ENCODE results near the gene DPP9. TPM values are rescaled to one million over a fixed set of nuclear protein-coding genes. Genes with fewer than 3 reads are reported as not detected.
"Not testable (repeated sequence)": the region's sequence is repeated elsewhere in the genome, so short reads cannot be mapped to it uniquely, and the experiment has no call there.

Gene DPP9
- total and polyA plus RNA-seq, 7 donors: 27.6 to 90.6 (median 36.9) TPM

DNA sequence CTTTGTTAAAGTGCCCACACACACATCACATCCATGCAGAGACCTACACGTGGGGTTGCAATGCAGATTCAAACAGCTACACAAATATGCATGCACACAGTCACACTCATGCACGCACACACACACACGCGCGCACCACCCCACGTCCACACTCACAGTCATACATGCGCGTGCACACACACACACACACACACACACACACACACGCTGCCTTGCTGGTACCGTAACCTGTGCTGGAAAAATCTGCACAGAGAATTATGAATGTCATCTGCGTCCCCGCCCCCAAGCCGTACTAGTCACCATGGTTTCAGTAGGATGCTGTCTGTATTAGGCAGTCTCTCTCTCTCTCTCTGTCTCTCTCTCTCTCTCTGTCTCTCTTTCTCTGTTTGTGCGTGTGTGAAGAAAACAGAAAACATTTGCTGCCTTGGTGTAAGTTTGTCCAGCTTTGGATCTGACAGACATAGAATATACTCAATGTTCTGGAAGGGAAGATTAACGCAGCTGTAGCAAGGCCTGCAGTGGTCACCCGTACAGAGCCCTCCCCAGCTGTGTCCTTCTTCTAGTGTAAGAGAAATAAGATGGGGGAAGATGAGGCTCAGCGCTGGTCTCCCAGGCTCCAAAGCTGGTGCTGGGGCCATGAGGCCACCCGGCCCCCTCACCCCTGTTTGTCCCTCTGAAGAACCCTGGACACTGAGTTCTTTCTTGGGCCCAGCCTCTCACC, 26.4 kb upstream of the DPP9 start:
- WGBS, 2 donors: 74 to 78% methylated on average over 18 of the region's 18 CpGs
- intact Hi-C loops (cut with DNase I): no loop called here
- Histone ChIP-seq H3K27ac (no peak overlapping the region), H3K9me3 (no peaks in the 10 kb centered on the region), H3K36me3 (no peaks in the 10 kb centered on the region), H3K27me3 (peaks cover 0 to 5% (median 0%) of the 10 kb centered on the region in 3 donors), H3K4me1 (peaks cover 0 to 4% (median 2%) of the 10 kb centered on the region in 4 donors), H3K4me3 (no peak overlapping the region)
- no peak for DNase-seq
- TF ChIP-seq, protein P1, sequence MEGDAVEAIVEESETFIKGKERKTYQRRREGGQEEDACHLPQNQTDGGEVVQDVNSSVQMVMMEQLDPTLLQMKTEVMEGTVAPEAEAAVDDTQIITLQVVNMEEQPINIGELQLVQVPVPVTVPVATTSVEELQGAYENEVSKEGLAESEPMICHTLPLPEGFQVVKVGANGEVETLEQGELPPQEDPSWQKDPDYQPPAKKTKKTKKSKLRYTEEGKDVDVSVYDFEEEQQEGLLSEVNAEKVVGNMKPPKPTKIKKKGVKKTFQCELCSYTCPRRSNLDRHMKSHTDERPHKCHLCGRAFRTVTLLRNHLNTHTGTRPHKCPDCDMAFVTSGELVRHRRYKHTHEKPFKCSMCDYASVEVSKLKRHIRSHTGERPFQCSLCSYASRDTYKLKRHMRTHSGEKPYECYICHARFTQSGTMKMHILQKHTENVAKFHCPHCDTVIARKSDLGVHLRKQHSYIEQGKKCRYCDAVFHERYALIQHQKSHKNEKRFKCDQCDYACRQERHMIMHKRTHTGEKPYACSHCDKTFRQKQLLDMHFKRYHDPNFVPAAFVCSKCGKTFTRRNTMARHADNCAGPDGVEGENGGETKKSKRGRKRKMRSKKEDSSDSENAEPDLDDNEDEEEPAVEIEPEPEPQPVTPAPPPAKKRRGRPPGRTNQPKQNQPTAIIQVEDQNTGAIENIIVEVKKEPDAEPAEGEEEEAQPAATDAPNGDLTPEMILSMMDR (IDR thresholded peaks at IDR 0.05): no peak

- H3K27me3 ChIP-seq: peaks cover 0 to 5% (median 0%) of the 10 kb centered on the region in 3 donors
- intact Hi-C loops (cut with DNase I): no loop called here
- H3K27ac ChIP-seq: no peak overlapping the region
- DNase-seq: no peak
- H3K9me3 ChIP-seq: no peaks in the 10 kb centered on the region
- no peaks in the 10 kb centered on the region for H3K36me3 ChIP-seq
- TF ChIP-seq POLR2AphosphoS5 (IDR thresholded peaks at IDR 0.05) (no peak), EP300 (IDR thresholded peaks at IDR 0.05) (no peak), POLR2A (IDR thresholded peaks at IDR 0.05) (no peak)
- TF ChIP-seq, protein P1 (IDR thresholded peaks at IDR 0.05): no peak
- peaks cover 0 to 14% (median 11%) of the 10 kb centered on the region in 4 donors for H3K4me1 ChIP-seq
- H3K4me3 ChIP-seq: no peak overlapping the region
- 24 to 54% methylated on average over 9 of the region's 9 CpGs for WGBS, 2 donors
Measured at GRCh38 chr19:4748589-4748988, 24.9 kb upstream of the DPP9 start.

DNA sequence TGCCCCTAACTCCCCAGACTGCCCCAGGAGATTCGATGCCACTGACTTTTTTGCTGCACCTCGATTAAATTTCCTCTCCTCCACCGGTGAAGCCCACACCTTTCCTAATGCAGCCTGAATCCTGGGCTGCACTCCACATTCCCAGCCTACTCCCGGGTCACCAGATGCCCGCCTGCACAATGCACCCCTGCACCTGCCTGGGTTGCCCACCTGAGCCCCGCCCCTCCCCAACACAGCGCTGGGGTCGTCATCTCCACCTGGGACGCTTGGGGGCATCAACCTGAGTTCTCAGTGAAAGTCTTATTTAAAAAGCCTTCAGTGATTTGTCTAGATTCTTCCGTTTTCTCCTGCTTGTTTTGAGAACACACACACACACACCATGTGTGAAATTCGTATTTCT, 24.5 kb upstream of the DPP9 start:
- no peak for DNase-seq
- TF ChIP-seq POLR2AphosphoS5 (IDR thresholded peaks at IDR 0.05) (no peak), EP300 (IDR thresholded peaks at IDR 0.05) (no peak), POLR2A (IDR thresholded peaks at IDR 0.05) (no peak)
- TF ChIP-seq, protein P1 (IDR thresholded peaks at IDR 0.05): no peak
- H3K27ac ChIP-seq: no peak overlapping the region
- peaks cover 0 to 14% (median 11%) of the 10 kb centered on the region in 4 donors for H3K4me1 ChIP-seq
- H3K36me3 ChIP-seq: no peaks in the 10 kb centered on the region
- H3K9me3 ChIP-seq: no peaks in the 10 kb centered on the region
- no peak overlapping the region for H3K4me3 ChIP-seq
- intact Hi-C loops (cut with DNase I): no loop called here
- H3K27me3 ChIP-seq: peaks cover 0 to 5% (median 0%) of the 10 kb centered on the region in 3 donors
- 45 to 54% methylated on average over 11 of the region's 11 CpGs for WGBS, 2 donors

GRCh38 chr19:4745986-4746385, 22.3 kb upstream of the DPP9 start:
- 79 to 82% methylated on average over 8 of the region's 8 CpGs for WGBS, 2 donors
- Histone ChIP-seq H3K9me3 (no peaks in the 10 kb centered on the region), H3K4me1 (peaks cover 0 to 21% (median 11%) of the 10 kb centered on the region in 4 donors), H3K4me3 (no peak overlapping the region), H3K27ac (no peak overlapping the region), H3K27me3 (peaks cover 0 to 5% (median 0%) of the 10 kb centered on the region in 3 donors), H3K36me3 (no peaks in the 10 kb centered on the region)
- intact Hi-C loops (cut with DNase I): no loop called here
- DNase-seq: no peak
- TF ChIP-seq POLR2A (IDR thresholded peaks at IDR 0.05) (no peak), POLR2AphosphoS5 (IDR thresholded peaks at IDR 0.05) (no peak), EP300 (IDR thresholded peaks at IDR 0.05) (no peak)
- TF ChIP-seq, protein P1 (IDR thresholded peaks at IDR 0.05): no peak

DNA sequence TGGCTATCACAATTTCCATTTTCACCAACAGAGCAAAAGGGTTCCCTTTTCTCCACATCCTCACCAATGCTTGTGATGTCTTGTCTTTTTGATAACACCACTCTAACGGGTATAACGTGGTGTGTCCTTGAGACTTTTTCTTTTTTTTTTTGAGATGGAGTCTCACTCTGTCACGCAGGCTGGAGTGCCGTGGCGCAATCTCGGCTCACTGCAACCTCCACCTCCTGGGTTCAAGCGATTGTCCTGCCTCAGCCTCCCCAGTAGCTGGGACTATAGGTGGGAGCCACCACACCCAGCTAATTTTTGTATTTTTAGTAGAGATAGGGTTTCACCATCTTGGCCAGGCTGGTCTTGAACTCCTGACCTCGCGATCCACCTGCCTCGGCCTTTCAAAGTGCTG, 21.5 kb upstream of the DPP9 start:
- WGBS, 2 donors: 71 to 83% methylated on average over 10 of the region's 10 CpGs
- DNase-seq; H3K27me3 ChIP-seq; H3K36me3 ChIP-seq; H3K4me3 ChIP-seq; H3K9me3 ChIP-seq; intact Hi-C loops (cut with DNase I): not testable (repeated sequence)
- peaks cover 0 to 21% (median 11%) of the 10 kb centered on the region in 4 donors for H3K4me1 ChIP-seq
- peak overlapping the region in 3 of 4 donors; percentile 60 to 69 (median 67) for H3K27ac ChIP-seq
